ENCODE measurements around the gene WFDC9. TPM values are rescaled to one million over a fixed set of nuclear protein-coding genes. Genes with fewer than 3 reads are reported as not detected.

WFDC9 gene
- polyA plus RNA-seq, 1 donor (not counting 4 experiments of a cell fraction or from before 2014, with no cell fraction given): not detected

- H3K4me1 ChIP-seq (ENCODE audit: control insufficient read depth, extremely low read depth, insufficient read depth, low read length): no peaks in the 10 kb centered on the region
- no peak overlapping the region for H3K4me2 ChIP-seq (ENCODE audit: control insufficient read depth, extremely low read depth, insufficient read depth, low read depth, low read length)
- no peaks in the 10 kb centered on the region for H4K20me1 ChIP-seq (ENCODE audit: control insufficient read depth, extremely low read depth, insufficient read depth, low read length)
- no peak for FAIRE-seq
- H3K9ac ChIP-seq (ENCODE audit: control insufficient read depth, extremely low read depth, insufficient read depth, low read length): no peak overlapping the region
- no peak overlapping the region for H3K27ac ChIP-seq (ENCODE audit: control insufficient read depth, insufficient read depth, low read length)
- H3K9me1 ChIP-seq (ENCODE audit: control insufficient read depth, extremely low read depth, insufficient read depth, low read length): no peaks in the 10 kb centered on the region
- dilution Hi-C loops (cut with MboI; ENCODE audit: extremely low pct_ligation_motif_present, low sequenced_read_pairs): no loop called here
- TF ChIP-seq CTCF (optimal IDR thresholded peaks at IDR 0.05 in 1 of 3, IDR thresholded peaks at IDR 0.05 in 1 of 3, conservative IDR thresholded peaks at IDR 0.05 in 1 of 3; ENCODE audit: extremely low read depth in 1 of 3, insufficient read depth in 2 of 3, low read length in 3 of 3) (no peak), EZH2 (IDR thresholded peaks at IDR 0.05; ENCODE audit: low read length) (no peak)
- H3K79me2 ChIP-seq (ENCODE audit: control insufficient read depth, insufficient read depth, low read length): no peaks in the 10 kb centered on the region
- no peak overlapping the region for H2AFZ ChIP-seq (ENCODE audit: control insufficient read depth, low read length)
- H3K36me3 ChIP-seq (ENCODE audit: control insufficient read depth in 2 of 2, extremely low read depth in 1 of 2, insufficient read depth in 2 of 2, low read length in 2 of 2): no peaks in the 10 kb centered on the region
- no peaks in the 10 kb centered on the region for H3K27me3 ChIP-seq (ENCODE audit: control insufficient read depth, extremely low read depth, insufficient read depth, low read length)
- H3K9me3 ChIP-seq (ENCODE audit: control insufficient read depth, low read depth, low read length): no peaks in the 10 kb centered on the region
- no peak overlapping the region for H3K4me3 ChIP-seq (ENCODE audit: control insufficient read depth in 2 of 3, extremely low read depth in 1 of 3, insufficient read depth in 2 of 3, low read depth in 1 of 3, low read length in 3 of 3)
- no peak for DNase-seq (ENCODE audit: low read depth, low spot score)
Measured at GRCh38 chr20:45639687-45640086, 8.6 kb upstream of the WFDC9 start.

- no peak overlapping the region for H3K4me2 ChIP-seq (ENCODE audit: control insufficient read depth, extremely low read depth, insufficient read depth, low read depth, low read length)
- no peak for DNase-seq (ENCODE audit: low read depth, low spot score)
Measured at GRCh38 chr20:45636513-45636912, 5.4 kb upstream of the WFDC9 start.

More at GRCh38 chr20:45636513-45636912, 5.4 kb upstream of the WFDC9 start:
- TF ChIP-seq EZH2 (IDR thresholded peaks at IDR 0.05; ENCODE audit: low read length) (no peak), CTCF (optimal IDR thresholded peaks at IDR 0.05 in 1 of 3, IDR thresholded peaks at IDR 0.05 in 1 of 3, conservative IDR thresholded peaks at IDR 0.05 in 1 of 3; ENCODE audit: extremely low read depth in 1 of 3, insufficient read depth in 2 of 3, low read length in 3 of 3) (no peak)
- H3K27ac ChIP-seq (ENCODE audit: control insufficient read depth, insufficient read depth, low read length): no peak overlapping the region
- no peak overlapping the region for H3K9ac ChIP-seq (ENCODE audit: control insufficient read depth, extremely low read depth, insufficient read depth, low read length)
- H3K9me1 ChIP-seq (ENCODE audit: control insufficient read depth, extremely low read depth, insufficient read depth, low read length): no peaks in the 10 kb centered on the region
- dilution Hi-C loops (cut with MboI; ENCODE audit: extremely low pct_ligation_motif_present, low sequenced_read_pairs): no loop called here
- H3K4me1 ChIP-seq (ENCODE audit: control insufficient read depth, extremely low read depth, insufficient read depth, low read length): no peaks in the 10 kb centered on the region
- H3K36me3 ChIP-seq (ENCODE audit: control insufficient read depth in 2 of 2, extremely low read depth in 1 of 2, insufficient read depth in 2 of 2, low read length in 2 of 2): no peaks in the 10 kb centered on the region
- no peaks in the 10 kb centered on the region for H3K27me3 ChIP-seq (ENCODE audit: control insufficient read depth, extremely low read depth, insufficient read depth, low read length)
- no peak overlapping the region for H3K4me3 ChIP-seq (ENCODE audit: control insufficient read depth in 2 of 3, extremely low read depth in 1 of 3, insufficient read depth in 2 of 3, low read depth in 1 of 3, low read length in 3 of 3)
- no peak overlapping the region for H2AFZ ChIP-seq (ENCODE audit: control insufficient read depth, low read length)
- FAIRE-seq: no peak
- H3K79me2 ChIP-seq (ENCODE audit: control insufficient read depth, insufficient read depth, low read length): no peaks in the 10 kb centered on the region
- no peaks in the 10 kb centered on the region for H3K9me3 ChIP-seq (ENCODE audit: control insufficient read depth, low read depth, low read length)
- no peaks in the 10 kb centered on the region for H4K20me1 ChIP-seq (ENCODE audit: control insufficient read depth, extremely low read depth, insufficient read depth, low read length)

All from keratinocyte (primary cell).